Neural cell (in vitro differentiated cells): ENCODE measurements around the gene ESCO1. TPM values are rescaled to one million over a fixed set of nuclear protein-coding genes. Genes with fewer than 3 reads are reported as not detected.

Experiments used
- H2AFZ ChIP-seq: fragments of 200-600, 300-800 bp; sonication (generic), shearing (Covaris generic); 2 replicates; pipeline ENCODE4 v1.6.0; 2014; ENCODE audit warnings: low read depth, mild to moderate bottlenecking, antibody characterized with exemption, low read length, moderate library complexity
- H3F3A ChIP-seq: fragments of 200-600 bp; shearing (Covaris generic); 2 replicates; pipeline ENCODE4 v1.6.1; 2016; ENCODE audit warnings: mild to moderate bottlenecking, moderate library complexity, mixed read lengths, antibody characterized with exemption, low read length; ENCODE audit not compliant: insufficient read depth, poor library complexity, severe bottlenecking
- H3K27ac ChIP-seq: fragments of 200-600, 300-800 bp; sonication (generic), shearing (Covaris generic); 2 replicates; pipeline ENCODE4 v1.5.1; 2014; ENCODE audit warnings: mild to moderate bottlenecking, low read length, moderate library complexity
- H3K27me3 ChIP-seq: fragments of 300-800, 200-600 bp; sonication (generic), shearing (Covaris generic); 2 replicates; pipeline ENCODE4 v1.6.0; 2014; ENCODE audit warnings: mild to moderate bottlenecking, low read depth, low read length, moderate library complexity; ENCODE audit not compliant: insufficient read depth
- H3K36me3 ChIP-seq: fragments of 300-800, 200-600 bp; sonication (generic), shearing (Covaris generic); 2 replicates; pipeline ENCODE4 v1.5.1; 2014; ENCODE audit warnings: mild to moderate bottlenecking, antibody characterized with exemption, low read length, moderate library complexity; ENCODE audit not compliant: insufficient read depth
- H3K4me2 ChIP-seq: fragments of 300-800, 200-600 bp; sonication (generic), shearing (Covaris generic); 2 replicates; pipeline ENCODE4 v1.6.0; 2014; ENCODE audit warnings: mild to moderate bottlenecking, low read length
- H3K4me3 ChIP-seq: fragments of 300-800, 200-600 bp; sonication (generic), shearing (Covaris generic); 2 replicates; pipeline ENCODE4 v1.5.1; 2014; ENCODE audit warnings: mild to moderate bottlenecking, low read length, moderate library complexity
- H3K79me2 ChIP-seq: fragments of 200-600 bp; shearing (Covaris generic); replicated peaks from 2 replicates; pipeline ENCODE4 v1.6.0; 2014; ENCODE audit warnings: mild to moderate bottlenecking, low read length, moderate library complexity; ENCODE audit not compliant: insufficient read depth
- H3K9ac ChIP-seq: fragments of 300-800, 200-600 bp; sonication (generic), shearing (Covaris generic); 2 replicates; pipeline ENCODE4 v1.6.1; 2016; ENCODE audit warnings: mild to moderate bottlenecking, low read length, mixed read lengths
- H3K9me2 ChIP-seq: fragments of 200-600 bp; shearing (Covaris generic); 2 replicates; pipeline ENCODE4 v1.6.1; 2016; ENCODE audit warnings: mild to moderate bottlenecking, low read length, mixed read lengths; ENCODE audit not compliant: insufficient read depth
- H3K9me3 ChIP-seq: fragments of 200-600, 300-800 bp; sonication (generic), shearing (Covaris generic); 2 replicates; pipeline ENCODE4 v1.6.1; 2016; ENCODE audit warnings: mild to moderate bottlenecking, mixed run types, low read length, moderate library complexity, mixed read lengths
- H4K20me1 ChIP-seq: fragments of 200-600 bp; shearing (Covaris generic); 2 replicates; pipeline ENCODE4 v1.6.1; 2016; ENCODE audit warnings: mild to moderate bottlenecking, mixed run types; ENCODE audit not compliant: insufficient read depth
- EP300 ChIP-seq: fragments of 450-650 bp; conservative IDR thresholded peaks from 2 replicates; pipeline ENCODE4 v1.6.1; 2014; ENCODE audit warnings: antibody characterized with exemption, mild to moderate bottlenecking, moderate library complexity; ENCODE audit not compliant: poor library complexity, severe bottlenecking
- EZH2 ChIP-seq: fragments of 200-600, 300-800 bp; shearing (Covaris generic), sonication (generic); IDR thresholded peaks from 2 replicates; pipeline ENCODE4 v1.6.1; 2014; ENCODE audit warnings: antibody characterized with exemption, low read length, borderline replicate concordance, mild to moderate bottlenecking; ENCODE audit not compliant: insufficient read depth, poor library complexity, severe bottlenecking
- MXI1 ChIP-seq: fragments of 450-650 bp; conservative IDR thresholded peaks from 2 replicates; pipeline ENCODE4 v1.6.1; 2014; ENCODE audit warnings: antibody characterized with exemption, mild to moderate bottlenecking; ENCODE audit not compliant: poor library complexity, severe bottlenecking
- POLR2AphosphoS5 ChIP-seq: IDR thresholded peaks from 2 replicates; pipeline ENCODE4 v1.6.1; 2012
- RAD21 ChIP-seq: fragments of 450-650 bp; conservative IDR thresholded peaks from 2 replicates; pipeline ENCODE4 v1.6.1; 2014; ENCODE audit warnings: antibody characterized with exemption, mild to moderate bottlenecking, moderate library complexity
- SMC3 ChIP-seq: fragments of 450-650 bp; conservative IDR thresholded peaks from 2 replicates; pipeline ENCODE4 v1.6.1; 2014; ENCODE audit warnings: antibody characterized with exemption, mild to moderate bottlenecking, moderate library complexity; ENCODE audit not compliant: poor library complexity
- TAF1 ChIP-seq: IDR thresholded peaks from 2 replicates; pipeline ENCODE4 v1.6.1; 2012; ENCODE audit warnings: low read depth
- polyA plus RNA-seq: library from polyadenylated mRNA; depleted of rRNA; stranded (reverse); fragments of >200 nt; gene quantifications from 2 replicates; pipeline ENCODE4 v1.2.3, GENCODE V29; 2014
- TF ChIP-seq, protein P1 (sequence below): fragments of 450-650 bp; IDR thresholded peaks from 2 replicates; pipeline ENCODE4 v1.5.1; 2014; ENCODE audit warnings: antibody characterized with exemption, mild to moderate bottlenecking, moderate library complexity; ENCODE audit not compliant: poor library complexity, severe bottlenecking
- TF ChIP-seq, protein P2 (sequence below): IDR thresholded peaks from 2 replicates; pipeline ENCODE4 v1.6.1; 2012; ENCODE audit warnings: borderline replicate concordance

Gene ESCO1
- polyA plus RNA-seq, 1 donor from 2014 or later, result 26.4 TPM

DNA sequence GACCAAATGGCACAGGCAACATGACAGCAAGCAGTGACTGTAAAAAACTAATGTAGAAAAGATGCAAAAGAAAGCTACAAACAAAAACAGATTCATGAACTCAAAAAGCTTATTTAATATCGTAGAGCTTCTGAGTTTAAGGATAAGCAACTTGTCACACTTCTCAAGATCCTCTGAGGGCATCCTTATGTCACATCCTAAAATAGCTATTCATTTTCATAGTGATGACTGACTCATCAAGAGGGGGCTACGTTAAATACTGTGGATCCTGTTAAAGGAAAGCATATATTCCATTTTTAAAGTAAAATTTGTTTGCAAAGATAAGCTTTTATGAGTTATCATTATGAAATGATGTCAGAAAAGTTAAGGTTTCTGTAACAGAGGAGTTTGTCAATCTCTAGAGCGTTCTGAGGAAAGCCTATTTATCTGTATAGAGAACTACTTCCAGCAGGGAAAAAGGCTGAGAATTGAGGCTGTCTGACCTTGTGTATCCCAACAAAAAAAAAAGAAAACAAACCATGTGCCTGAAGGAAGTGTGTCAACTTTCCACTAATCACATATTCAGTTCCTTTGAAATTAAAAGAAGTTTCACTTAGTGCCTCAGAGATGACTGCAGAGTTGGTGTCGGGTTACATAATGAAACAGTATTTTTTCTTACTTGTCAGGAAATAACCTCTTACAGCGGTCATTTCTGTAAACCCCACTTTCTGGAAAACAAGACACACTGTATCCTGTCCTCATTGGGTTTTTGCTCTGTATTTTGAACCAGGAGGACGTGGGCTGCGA lies 115.5 kb downstream of the ESCO1 start:
- H3K27me3 ChIP-seq, result no peaks in the 10 kb centered on the region
- TF ChIP-seq EZH2 (no peak), MXI1 (no peak), RAD21 (no peak), POLR2AphosphoS5 (no peak), SMC3 (no peak), TAF1 (no peak), EP300 (no peak)
- TF ChIP-seq, protein P1, sequence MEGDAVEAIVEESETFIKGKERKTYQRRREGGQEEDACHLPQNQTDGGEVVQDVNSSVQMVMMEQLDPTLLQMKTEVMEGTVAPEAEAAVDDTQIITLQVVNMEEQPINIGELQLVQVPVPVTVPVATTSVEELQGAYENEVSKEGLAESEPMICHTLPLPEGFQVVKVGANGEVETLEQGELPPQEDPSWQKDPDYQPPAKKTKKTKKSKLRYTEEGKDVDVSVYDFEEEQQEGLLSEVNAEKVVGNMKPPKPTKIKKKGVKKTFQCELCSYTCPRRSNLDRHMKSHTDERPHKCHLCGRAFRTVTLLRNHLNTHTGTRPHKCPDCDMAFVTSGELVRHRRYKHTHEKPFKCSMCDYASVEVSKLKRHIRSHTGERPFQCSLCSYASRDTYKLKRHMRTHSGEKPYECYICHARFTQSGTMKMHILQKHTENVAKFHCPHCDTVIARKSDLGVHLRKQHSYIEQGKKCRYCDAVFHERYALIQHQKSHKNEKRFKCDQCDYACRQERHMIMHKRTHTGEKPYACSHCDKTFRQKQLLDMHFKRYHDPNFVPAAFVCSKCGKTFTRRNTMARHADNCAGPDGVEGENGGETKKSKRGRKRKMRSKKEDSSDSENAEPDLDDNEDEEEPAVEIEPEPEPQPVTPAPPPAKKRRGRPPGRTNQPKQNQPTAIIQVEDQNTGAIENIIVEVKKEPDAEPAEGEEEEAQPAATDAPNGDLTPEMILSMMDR, result no peak
- TF ChIP-seq, protein P2, sequence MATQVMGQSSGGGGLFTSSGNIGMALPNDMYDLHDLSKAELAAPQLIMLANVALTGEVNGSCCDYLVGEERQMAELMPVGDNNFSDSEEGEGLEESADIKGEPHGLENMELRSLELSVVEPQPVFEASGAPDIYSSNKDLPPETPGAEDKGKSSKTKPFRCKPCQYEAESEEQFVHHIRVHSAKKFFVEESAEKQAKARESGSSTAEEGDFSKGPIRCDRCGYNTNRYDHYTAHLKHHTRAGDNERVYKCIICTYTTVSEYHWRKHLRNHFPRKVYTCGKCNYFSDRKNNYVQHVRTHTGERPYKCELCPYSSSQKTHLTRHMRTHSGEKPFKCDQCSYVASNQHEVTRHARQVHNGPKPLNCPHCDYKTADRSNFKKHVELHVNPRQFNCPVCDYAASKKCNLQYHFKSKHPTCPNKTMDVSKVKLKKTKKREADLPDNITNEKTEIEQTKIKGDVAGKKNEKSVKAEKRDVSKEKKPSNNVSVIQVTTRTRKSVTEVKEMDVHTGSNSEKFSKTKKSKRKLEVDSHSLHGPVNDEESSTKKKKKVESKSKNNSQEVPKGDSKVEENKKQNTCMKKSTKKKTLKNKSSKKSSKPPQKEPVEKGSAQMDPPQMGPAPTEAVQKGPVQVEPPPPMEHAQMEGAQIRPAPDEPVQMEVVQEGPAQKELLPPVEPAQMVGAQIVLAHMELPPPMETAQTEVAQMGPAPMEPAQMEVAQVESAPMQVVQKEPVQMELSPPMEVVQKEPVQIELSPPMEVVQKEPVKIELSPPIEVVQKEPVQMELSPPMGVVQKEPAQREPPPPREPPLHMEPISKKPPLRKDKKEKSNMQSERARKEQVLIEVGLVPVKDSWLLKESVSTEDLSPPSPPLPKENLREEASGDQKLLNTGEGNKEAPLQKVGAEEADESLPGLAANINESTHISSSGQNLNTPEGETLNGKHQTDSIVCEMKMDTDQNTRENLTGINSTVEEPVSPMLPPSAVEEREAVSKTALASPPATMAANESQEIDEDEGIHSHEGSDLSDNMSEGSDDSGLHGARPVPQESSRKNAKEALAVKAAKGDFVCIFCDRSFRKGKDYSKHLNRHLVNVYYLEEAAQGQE, result no peak
- no peaks in the 10 kb centered on the region for H3K79me2 ChIP-seq
- no peak overlapping the region for H2AFZ ChIP-seq
- H3K9me3 ChIP-seq, result no peaks in the 10 kb centered on the region
- H3K27ac ChIP-seq, result no peak overlapping the region
- no peak overlapping the region for H3K4me2 ChIP-seq
- no peaks in the 10 kb centered on the region for H3K9me2 ChIP-seq
- H3K36me3 ChIP-seq, result no peaks in the 10 kb centered on the region
- no peaks in the 10 kb centered on the region for H3F3A ChIP-seq
- no peak overlapping the region for H3K4me3 ChIP-seq
- no peak overlapping the region for H3K9ac ChIP-seq
- H4K20me1 ChIP-seq, result no peaks in the 10 kb centered on the region

DNA sequence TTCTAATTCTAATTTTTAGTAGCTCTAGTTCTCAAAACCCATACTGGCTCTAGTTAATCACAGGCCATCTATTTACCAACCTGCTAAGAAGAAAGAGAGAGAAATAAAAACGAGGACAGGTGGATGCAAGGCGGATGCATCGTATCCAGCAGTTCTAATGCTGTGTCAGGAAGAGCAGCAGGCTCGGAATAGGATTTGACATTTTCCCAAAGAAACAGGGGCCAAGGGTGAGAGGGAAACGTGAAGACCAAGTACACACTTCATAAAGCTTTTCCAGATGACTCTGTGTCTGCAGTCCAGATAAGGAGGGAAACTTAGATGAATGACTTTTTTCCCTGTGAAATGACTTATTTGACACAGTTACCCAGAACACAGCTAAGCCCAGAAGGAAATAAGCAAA lies 117.5 kb downstream of the ESCO1 start:
- Histone ChIP-seq H3K27ac (no peak overlapping the region), H3K9me2 (no peaks in the 10 kb centered on the region), H3K36me3 (no peaks in the 10 kb centered on the region), H3K27me3 (no peaks in the 10 kb centered on the region), H3K9me3 (no peaks in the 10 kb centered on the region), H3F3A (no peaks in the 10 kb centered on the region), H2AFZ (no peak overlapping the region), H3K4me2 (no peak overlapping the region), H4K20me1 (no peaks in the 10 kb centered on the region), H3K4me3 (no peak overlapping the region), H3K9ac (no peak overlapping the region), H3K79me2 (no peaks in the 10 kb centered on the region)
- TF ChIP-seq POLR2AphosphoS5 (no peak), EP300 (no peak), RAD21 (no peak), TAF1 (no peak), SMC3 (no peak), EZH2 (no peak), MXI1 (no peak)
- TF ChIP-seq, protein P1, result no peak
- TF ChIP-seq, protein P2, result no peak
